ENCODE measurements around the gene CDK19. TPM values are rescaled to one million over a fixed set of nuclear protein-coding genes. Genes with fewer than 3 reads are reported as not detected.

CDK19 gene
- total RNA-seq, 1 donor from 2014 or later: 21.8 TPM

DNA sequence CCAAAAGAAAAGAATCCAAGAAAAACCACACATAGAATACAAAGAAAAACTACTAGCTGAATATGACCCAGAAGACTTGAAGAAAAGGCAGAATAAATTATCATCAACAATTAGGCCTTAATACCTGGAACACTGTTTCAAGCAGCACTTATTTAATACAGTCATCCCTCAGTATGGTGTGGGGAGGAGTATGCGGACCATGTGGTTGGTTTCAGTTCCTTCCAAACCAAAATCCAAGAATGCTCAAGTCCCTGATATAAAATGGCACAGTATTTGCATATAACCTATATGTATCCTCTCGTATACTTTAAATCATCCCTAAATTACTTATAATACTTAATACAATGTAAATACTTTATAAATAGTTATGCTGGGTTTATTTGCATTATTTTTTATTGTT, 16.1 kb downstream of the CDK19 start:
- H3K4me3 ChIP-seq (ENCODE audit: insufficient read depth, low read depth, low read length): no peak overlapping the region
- FAIRE-seq (no peak), DNase-seq (ENCODE audit: low read depth) (no peak)
- Mint-ChIP-seq H3K9me3 (ENCODE audit: unreplicated experiment) (peaks cover 9% of the 10 kb centered on the region), H3K36me3 (ENCODE audit: low read depth, unreplicated experiment) (peaks cover 2% of the 10 kb centered on the region), H3K4me3 (ENCODE audit: unreplicated experiment) (no peak overlapping the region), H3K4me1 (ENCODE audit: low read depth, unreplicated experiment) (no peaks in the 10 kb centered on the region), H3K27ac (ENCODE audit: unreplicated experiment) (no peak overlapping the region), H3K27me3 (ENCODE audit: low read depth, unreplicated experiment) (no peaks in the 10 kb centered on the region)
- H4K20me1 ChIP-seq (ENCODE audit: insufficient read depth, low read length): peaks cover 3% of the 10 kb centered on the region
- no peaks in the 10 kb centered on the region for H3K9me3 ChIP-seq (ENCODE audit: insufficient read depth, low read depth, low read length)
- no peak overlapping the region for H3K9ac ChIP-seq (ENCODE audit: low read length)
- H3K4me1 ChIP-seq (ENCODE audit: insufficient read depth, low read length): no peaks in the 10 kb centered on the region
- H3K79me2 ChIP-seq (ENCODE audit: insufficient read depth, low read length): peaks cover 22% of the 10 kb centered on the region
- H3K4me2 ChIP-seq (ENCODE audit: low read length): no peak overlapping the region
- H3K27ac ChIP-seq (ENCODE audit: low read depth, low read length): no peak overlapping the region
- no peaks in the 10 kb centered on the region for H3K27me3 ChIP-seq (ENCODE audit: insufficient read depth, low read length)
- no peak overlapping the region for H2AFZ ChIP-seq (ENCODE audit: low read depth, low read length)
- H3K36me3 ChIP-seq (ENCODE audit: insufficient read depth, low read length): no peaks in the 10 kb centered on the region
- TF ChIP-seq, protein P1, sequence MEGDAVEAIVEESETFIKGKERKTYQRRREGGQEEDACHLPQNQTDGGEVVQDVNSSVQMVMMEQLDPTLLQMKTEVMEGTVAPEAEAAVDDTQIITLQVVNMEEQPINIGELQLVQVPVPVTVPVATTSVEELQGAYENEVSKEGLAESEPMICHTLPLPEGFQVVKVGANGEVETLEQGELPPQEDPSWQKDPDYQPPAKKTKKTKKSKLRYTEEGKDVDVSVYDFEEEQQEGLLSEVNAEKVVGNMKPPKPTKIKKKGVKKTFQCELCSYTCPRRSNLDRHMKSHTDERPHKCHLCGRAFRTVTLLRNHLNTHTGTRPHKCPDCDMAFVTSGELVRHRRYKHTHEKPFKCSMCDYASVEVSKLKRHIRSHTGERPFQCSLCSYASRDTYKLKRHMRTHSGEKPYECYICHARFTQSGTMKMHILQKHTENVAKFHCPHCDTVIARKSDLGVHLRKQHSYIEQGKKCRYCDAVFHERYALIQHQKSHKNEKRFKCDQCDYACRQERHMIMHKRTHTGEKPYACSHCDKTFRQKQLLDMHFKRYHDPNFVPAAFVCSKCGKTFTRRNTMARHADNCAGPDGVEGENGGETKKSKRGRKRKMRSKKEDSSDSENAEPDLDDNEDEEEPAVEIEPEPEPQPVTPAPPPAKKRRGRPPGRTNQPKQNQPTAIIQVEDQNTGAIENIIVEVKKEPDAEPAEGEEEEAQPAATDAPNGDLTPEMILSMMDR (IDR thresholded peaks at IDR 0.05; ENCODE audit: insufficient read depth, low read depth, low read length): no peak

DNA sequence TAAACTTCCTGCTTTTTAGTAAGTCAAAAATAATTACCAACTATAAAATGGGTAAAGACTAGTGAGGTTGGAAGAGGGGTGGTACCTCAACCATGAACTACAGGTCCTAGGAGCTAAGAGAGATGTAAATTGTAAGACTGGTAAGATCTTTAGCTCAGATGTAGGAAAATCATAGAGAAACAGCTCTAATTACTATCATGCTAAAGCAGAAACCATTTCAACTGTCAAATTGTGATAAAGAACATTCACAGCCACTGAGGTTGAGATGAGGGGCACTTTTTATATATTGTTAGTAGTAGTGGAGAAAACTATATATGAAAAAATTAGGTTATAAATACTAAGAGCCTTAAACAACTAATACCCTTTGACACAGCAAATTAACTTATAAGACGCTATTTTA, 20.0 kb downstream of the CDK19 start:
- Histone ChIP-seq H3K4me1 (ENCODE audit: insufficient read depth, low read length) (no peaks in the 10 kb centered on the region), H3K79me2 (ENCODE audit: insufficient read depth, low read length) (peaks cover 16% of the 10 kb centered on the region), H3K4me2 (ENCODE audit: low read length) (no peak overlapping the region), H3K36me3 (ENCODE audit: insufficient read depth, low read length) (no peaks in the 10 kb centered on the region), H3K27ac (ENCODE audit: low read depth, low read length) (no peak overlapping the region), H3K9me3 (ENCODE audit: insufficient read depth, low read depth, low read length) (no peaks in the 10 kb centered on the region), H2AFZ (ENCODE audit: low read depth, low read length) (no peak overlapping the region), H3K27me3 (ENCODE audit: insufficient read depth, low read length) (no peaks in the 10 kb centered on the region), H4K20me1 (ENCODE audit: insufficient read depth, low read length) (peaks cover 3% of the 10 kb centered on the region), H3K9ac (ENCODE audit: low read length) (no peak overlapping the region), H3K4me3 (ENCODE audit: insufficient read depth, low read depth, low read length) (no peak overlapping the region)
- H3K27ac Mint-ChIP-seq (ENCODE audit: unreplicated experiment): no peak overlapping the region
- DNase-seq (ENCODE audit: low read depth): no peak
- no peaks in the 10 kb centered on the region for H3K27me3 Mint-ChIP-seq (ENCODE audit: low read depth, unreplicated experiment)
- peaks cover 3% of the 10 kb centered on the region for H3K36me3 Mint-ChIP-seq (ENCODE audit: low read depth, unreplicated experiment)
- TF ChIP-seq EZH2 (IDR thresholded peaks at IDR 0.05; ENCODE audit: insufficient read depth, low read length): no peak
- TF ChIP-seq, protein P1 (IDR thresholded peaks at IDR 0.05; ENCODE audit: insufficient read depth, low read depth, low read length): no peak
- H3K4me3 Mint-ChIP-seq (ENCODE audit: unreplicated experiment): no peak overlapping the region
- H3K4me1 Mint-ChIP-seq (ENCODE audit: low read depth, unreplicated experiment): no peaks in the 10 kb centered on the region
- FAIRE-seq: no peak
- peaks cover 1% of the 10 kb centered on the region for H3K9me3 Mint-ChIP-seq (ENCODE audit: unreplicated experiment)

DNA sequence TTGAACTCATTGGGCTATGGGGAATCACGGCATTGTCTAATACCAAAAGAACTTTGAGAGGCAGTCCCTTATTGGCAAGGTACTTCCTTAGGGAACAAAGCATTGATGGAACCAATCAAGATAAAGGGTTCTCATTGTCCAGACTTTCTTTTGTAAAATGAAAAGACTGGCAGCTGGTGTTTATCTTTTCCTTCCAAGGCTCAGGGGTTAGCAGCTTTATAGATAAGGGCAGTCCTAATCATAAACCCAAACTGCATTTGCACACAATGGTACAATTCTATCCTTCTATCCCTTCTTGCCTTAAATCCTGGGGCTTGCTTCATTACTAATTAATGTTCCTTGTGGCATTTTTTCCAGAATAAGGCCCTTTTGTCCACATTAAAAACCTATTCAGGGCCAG, 28.6 kb downstream of the CDK19 start:
- Histone ChIP-seq H3K27ac (ENCODE audit: low read depth, low read length) (no peak overlapping the region), H2AFZ (ENCODE audit: low read depth, low read length) (no peak overlapping the region), H3K79me2 (ENCODE audit: insufficient read depth, low read length) (no peaks in the 10 kb centered on the region), H3K4me2 (ENCODE audit: low read length) (no peak overlapping the region), H3K36me3 (ENCODE audit: insufficient read depth, low read length) (no peaks in the 10 kb centered on the region), H3K9ac (ENCODE audit: low read length) (no peak overlapping the region), H3K4me3 (ENCODE audit: insufficient read depth, low read depth, low read length) (no peak overlapping the region), H4K20me1 (ENCODE audit: insufficient read depth, low read length) (peaks cover 4% of the 10 kb centered on the region), H3K27me3 (ENCODE audit: insufficient read depth, low read length) (no peaks in the 10 kb centered on the region), H3K9me3 (ENCODE audit: insufficient read depth, low read depth, low read length) (peaks cover 4% of the 10 kb centered on the region), H3K4me1 (ENCODE audit: insufficient read depth, low read length) (no peaks in the 10 kb centered on the region)
- H3K4me3 Mint-ChIP-seq (ENCODE audit: unreplicated experiment): no peak overlapping the region
- H3K27ac Mint-ChIP-seq (ENCODE audit: unreplicated experiment): no peak overlapping the region
- peaks cover 2% of the 10 kb centered on the region for H3K4me1 Mint-ChIP-seq (ENCODE audit: low read depth, unreplicated experiment)
- FAIRE-seq (no peak), DNase-seq (ENCODE audit: low read depth) (no peak)
- no peaks in the 10 kb centered on the region for H3K27me3 Mint-ChIP-seq (ENCODE audit: low read depth, unreplicated experiment)
- TF ChIP-seq EZH2 (IDR thresholded peaks at IDR 0.05; ENCODE audit: insufficient read depth, low read length): no peak
- TF ChIP-seq, protein P1 (IDR thresholded peaks at IDR 0.05; ENCODE audit: insufficient read depth, low read depth, low read length): no peak
- peaks cover 8% of the 10 kb centered on the region for H3K9me3 Mint-ChIP-seq (ENCODE audit: unreplicated experiment)
- H3K36me3 Mint-ChIP-seq (ENCODE audit: low read depth, unreplicated experiment): peaks cover 8% of the 10 kb centered on the region

All from astrocyte (in vitro differentiated cells and primary cell).